Measurements from ENCODE around the gene SENP1. TPM values are rescaled to one million over a fixed set of nuclear protein-coding genes. Genes with fewer than 3 reads are reported as not detected.

Gene SENP1
- polyA plus RNA-seq, 3 donors = 5.2 to 8.0 (median 6.0) TPM

DNA sequence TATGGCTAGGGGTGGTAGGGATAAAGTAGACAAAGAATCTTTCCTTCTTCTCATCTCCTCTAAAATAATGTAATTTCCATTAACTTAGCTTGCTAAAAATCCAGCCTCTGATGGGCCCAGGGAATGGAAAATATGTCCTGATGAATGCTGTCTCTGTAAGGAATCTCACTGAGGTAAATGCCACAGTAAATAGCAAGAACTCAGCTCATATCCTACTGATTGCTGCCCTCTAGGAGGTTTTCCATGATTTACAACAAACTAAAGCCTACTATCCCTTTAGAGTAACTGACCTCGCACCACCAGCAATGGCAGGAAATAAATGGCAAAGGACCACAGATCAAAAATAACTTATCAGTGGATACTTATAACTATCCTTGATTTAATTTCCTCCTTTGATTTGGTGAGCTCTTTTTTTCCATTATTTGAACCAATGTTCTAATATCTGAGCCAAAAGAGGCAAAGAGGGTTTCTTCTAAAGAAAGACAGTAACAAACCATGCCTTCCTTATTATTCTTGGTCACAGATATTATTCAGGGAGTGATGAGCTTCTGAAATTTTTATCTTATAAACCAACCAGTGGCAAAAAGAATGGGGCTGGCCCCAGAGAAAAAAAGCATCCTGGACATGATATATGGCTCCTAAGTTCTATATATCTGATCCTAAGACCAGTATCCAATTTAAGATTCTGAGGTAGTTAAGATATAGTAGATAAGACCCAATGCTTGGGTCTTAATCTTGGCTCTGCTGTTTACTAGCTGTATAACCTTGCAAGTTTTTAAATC is 43.8 kb downstream of the SENP1 start:
- intact Hi-C loops (cut with micrococcal nuclease) = no loop called here
- TF ChIP-seq, protein P1, sequence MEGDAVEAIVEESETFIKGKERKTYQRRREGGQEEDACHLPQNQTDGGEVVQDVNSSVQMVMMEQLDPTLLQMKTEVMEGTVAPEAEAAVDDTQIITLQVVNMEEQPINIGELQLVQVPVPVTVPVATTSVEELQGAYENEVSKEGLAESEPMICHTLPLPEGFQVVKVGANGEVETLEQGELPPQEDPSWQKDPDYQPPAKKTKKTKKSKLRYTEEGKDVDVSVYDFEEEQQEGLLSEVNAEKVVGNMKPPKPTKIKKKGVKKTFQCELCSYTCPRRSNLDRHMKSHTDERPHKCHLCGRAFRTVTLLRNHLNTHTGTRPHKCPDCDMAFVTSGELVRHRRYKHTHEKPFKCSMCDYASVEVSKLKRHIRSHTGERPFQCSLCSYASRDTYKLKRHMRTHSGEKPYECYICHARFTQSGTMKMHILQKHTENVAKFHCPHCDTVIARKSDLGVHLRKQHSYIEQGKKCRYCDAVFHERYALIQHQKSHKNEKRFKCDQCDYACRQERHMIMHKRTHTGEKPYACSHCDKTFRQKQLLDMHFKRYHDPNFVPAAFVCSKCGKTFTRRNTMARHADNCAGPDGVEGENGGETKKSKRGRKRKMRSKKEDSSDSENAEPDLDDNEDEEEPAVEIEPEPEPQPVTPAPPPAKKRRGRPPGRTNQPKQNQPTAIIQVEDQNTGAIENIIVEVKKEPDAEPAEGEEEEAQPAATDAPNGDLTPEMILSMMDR (IDR thresholded peaks at IDR 0.05) = no peak
- no peaks in the 10 kb centered on the region for H4K20me1 ChIP-seq (ENCODE audit: insufficient read depth, low read length)
- no peak overlapping the region for H3K9ac ChIP-seq (ENCODE audit: insufficient read depth, low read length, poor library complexity, severe bottlenecking)
- 100% methylated on average over 1 of the region's 1 CpG for WGBS (ENCODE audit: insufficient coverage)
- H2AFZ ChIP-seq (ENCODE audit: insufficient read depth, low read depth, low read length, poor library complexity, severe bottlenecking) = no peak overlapping the region
- no peak overlapping the region for H3K27ac ChIP-seq (ENCODE audit: low read depth in 1 of 2, low read length in 2 of 2)
- Mint-ChIP-seq H3K9me3 (peaks cover 0 to 20% (median 11%) of the 10 kb centered on the region in 7 donors), H3K27me3 (ENCODE audit: low read depth in 3 of 3) (peaks cover 0 to 2% (median 0%) of the 10 kb centered on the region in 3 donors), H3K27ac (no peak overlapping the region), H3K36me3 (peaks cover 77 to 86% of the 10 kb centered on the region in 2 donors), H3K4me1 (no peaks in the 10 kb centered on the region), H3K4me3 (no peak overlapping the region)
- H3K4me2 ChIP-seq (replicated peaks; ENCODE audit: extremely low read depth, low read length, poor library complexity, severe bottlenecking) = no peak overlapping the region
- H3K36me3 ChIP-seq (replicated peaks in 1 of 2; ENCODE audit: control insufficient read depth in 1 of 2, insufficient read depth in 2 of 2, low read length in 2 of 2) = peaks cover 86 to 89% of the 10 kb centered on the region in 2 donors
- no peak for DNase-seq
- no peaks in the 10 kb centered on the region for H3K27me3 ChIP-seq (ENCODE audit: control insufficient read depth in 2 of 2, insufficient read depth in 2 of 2, low read length in 2 of 2)
- H3K4me1 ChIP-seq (ENCODE audit: control insufficient read depth in 1 of 2, insufficient read depth in 2 of 2, low read length in 2 of 2) = no peaks in the 10 kb centered on the region
- H3K4me3 ChIP-seq (replicated peaks in 1 of 3; ENCODE audit: low read depth in 2 of 3, low read length in 3 of 3) = no peak overlapping the region
- H3K9me3 ChIP-seq (replicated peaks in 1 of 2; ENCODE audit: control insufficient read depth in 1 of 2, insufficient read depth in 1 of 2, low read length in 2 of 2) = peaks cover 0 to 12% of the 10 kb centered on the region in 2 donors
- H3K79me2 ChIP-seq (ENCODE audit: insufficient read depth, low read length) = no peaks in the 10 kb centered on the region

DNA sequence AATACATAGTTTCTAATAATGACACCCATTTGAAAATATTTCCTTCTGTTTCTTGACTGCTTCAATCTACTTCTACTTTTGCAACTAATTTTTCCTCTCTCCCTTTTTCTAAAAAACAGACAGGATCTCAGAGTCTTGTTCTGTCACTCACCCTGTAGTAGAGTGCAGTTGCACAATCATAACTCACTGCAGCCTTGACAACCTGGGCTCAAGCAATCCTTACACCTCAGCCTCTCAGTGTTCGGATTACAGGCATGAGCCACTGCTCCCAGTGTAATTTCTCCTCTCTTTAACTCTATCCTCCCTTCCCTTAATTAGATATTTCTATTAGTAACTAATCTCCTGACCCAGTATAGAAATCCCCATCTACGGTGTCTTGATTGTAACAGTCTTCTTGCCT is 45.4 kb downstream of the SENP1 start:
- peaks cover 66 to 73% of the 10 kb centered on the region in 2 donors for H3K36me3 Mint-ChIP-seq
- intact Hi-C loops (cut with micrococcal nuclease) = no loop called here
- H3K4me1 Mint-ChIP-seq = no peaks in the 10 kb centered on the region
- WGBS (ENCODE audit: insufficient coverage) = no CpG with 5 or more reads among the region's 2 CpGs
- H3K4me3 Mint-ChIP-seq = no peak overlapping the region
- Histone ChIP-seq H3K4me1 (ENCODE audit: control insufficient read depth in 1 of 2, insufficient read depth in 2 of 2, low read length in 2 of 2) (no peaks in the 10 kb centered on the region), H3K4me2 (replicated peaks; ENCODE audit: extremely low read depth, low read length, poor library complexity, severe bottlenecking) (no peak overlapping the region), H3K36me3 (replicated peaks in 1 of 2; ENCODE audit: control insufficient read depth in 1 of 2, insufficient read depth in 2 of 2, low read length in 2 of 2) (peaks cover 73% of the 10 kb centered on the region in 2 donors), H2AFZ (ENCODE audit: insufficient read depth, low read depth, low read length, poor library complexity, severe bottlenecking) (no peak overlapping the region), H3K79me2 (ENCODE audit: insufficient read depth, low read length) (no peaks in the 10 kb centered on the region), H3K4me3 (replicated peaks in 1 of 3; ENCODE audit: low read depth in 2 of 3, low read length in 3 of 3) (no peak overlapping the region), H3K27me3 (ENCODE audit: control insufficient read depth in 2 of 2, insufficient read depth in 2 of 2, low read length in 2 of 2) (no peaks in the 10 kb centered on the region), H3K9ac (ENCODE audit: insufficient read depth, low read length, poor library complexity, severe bottlenecking) (no peak overlapping the region), H4K20me1 (ENCODE audit: insufficient read depth, low read length) (no peaks in the 10 kb centered on the region), H3K27ac (ENCODE audit: low read depth in 1 of 2, low read length in 2 of 2) (no peak overlapping the region), H3K9me3 (replicated peaks in 1 of 2; ENCODE audit: control insufficient read depth in 1 of 2, insufficient read depth in 1 of 2, low read length in 2 of 2) (peaks cover 0 to 12% of the 10 kb centered on the region in 2 donors)
- H3K27me3 Mint-ChIP-seq (ENCODE audit: low read depth in 3 of 3) = peaks cover 0 to 2% (median 0%) of the 10 kb centered on the region in 3 donors
- H3K27ac Mint-ChIP-seq = no peak overlapping the region
- peaks cover 0 to 20% (median 11%) of the 10 kb centered on the region in 7 donors for H3K9me3 Mint-ChIP-seq
- TF ChIP-seq, protein P1 (IDR thresholded peaks at IDR 0.05) = no peak
- no peak for DNase-seq

All from CD14-positive monocyte (primary cell).